Neural progenitor cell (in vitro differentiated cells): ENCODE results near the gene C1orf21. TPM values are rescaled to one million over a fixed set of nuclear protein-coding genes. Genes with fewer than 3 reads are reported as not detected.

Experiments
- DNase-seq: peaks from one replicate; pipeline ENCODE4 v3.0.0-alpha.2; 2016; ENCODE audit warnings: low spot score
- H2AFZ ChIP-seq: fragments of 200-600 bp; sonication (generic); replicated peaks from 2 replicates; pipeline ENCODE4 v1.6.1; 2016; ENCODE audit warnings: antibody characterized with exemption
- H3F3A ChIP-seq: fragments of 200-600 bp; sonication (generic); 2 replicates; pipeline ENCODE4 v1.6.1; 2016; ENCODE audit warnings: antibody characterized with exemption, low read depth
- H3K27ac ChIP-seq: fragments of 200-600 bp; sonication (generic); 2 replicates; pipeline ENCODE4 v1.5.1; 2016; ENCODE audit warnings: mild to moderate bottlenecking
- H3K27me3 ChIP-seq: fragments of 200-600 bp; sonication (generic); 2 replicates; pipeline ENCODE4 v1.6.1; 2016; ENCODE audit warnings: mild to moderate bottlenecking, moderate library complexity
- H3K36me3 ChIP-seq: fragments of 200-600 bp; sonication (generic); 2 replicates; pipeline ENCODE4 v1.5.1; 2016
- H3K4me1 ChIP-seq: fragments of 200-600 bp; sonication (generic); 2 replicates; pipeline ENCODE4 v1.6.1; 2016; ENCODE audit warnings: mixed run types
- H3K4me2 ChIP-seq: fragments of 200-600 bp; sonication (generic); 2 replicates; pipeline ENCODE4 v1.6.1; 2016
- H3K4me3 ChIP-seq: fragments of 200-600 bp; sonication (generic); 2 replicates; pipeline ENCODE4 v1.5.1; 2016
- H3K79me2 ChIP-seq: fragments of 200-600 bp; sonication (generic); 2 replicates; pipeline ENCODE4 v1.6.1; 2016; ENCODE audit warnings: low read depth
- H3K9ac ChIP-seq: fragments of 200-600 bp; sonication (generic); 2 replicates; pipeline ENCODE4 v1.6.1; 2016
- H3K9me3 ChIP-seq: fragments of 200-600 bp; sonication (generic); 2 replicates; pipeline ENCODE4 v1.5.1; 2016; ENCODE audit warnings: low read depth
- H4K20me1 ChIP-seq: fragments of 200-600 bp; sonication (generic); 2 replicates; pipeline ENCODE4 v1.6.1; 2016; ENCODE audit warnings: low read depth
- H3K27ac Mint-ChIP-seq: 3 replicates; pipeline ENCODE4 v1.8.0; 2021; ENCODE audit warnings: mixed read lengths
- H3K27me3 Mint-ChIP-seq: 2 replicates; pipeline ENCODE4 v1.8.0; 2022; ENCODE audit warnings: low read depth, mild to moderate bottlenecking, inconsistent platforms, moderate library complexity, mixed read lengths; ENCODE audit not compliant: insufficient read depth
- H3K36me3 Mint-ChIP-seq: 3 replicates; pipeline ENCODE4 v1.8.0; 2021; ENCODE audit warnings: mixed read lengths
- H3K4me1 Mint-ChIP-seq: 3 replicates; pipeline ENCODE4 v1.8.0; 2021; ENCODE audit warnings: mixed read lengths
- H3K4me3 Mint-ChIP-seq: 3 replicates; pipeline ENCODE4 v1.8.0; 2021; ENCODE audit warnings: mild to moderate bottlenecking, moderate library complexity, mixed read lengths
- H3K9me3 Mint-ChIP-seq: 3 replicates; pipeline ENCODE4 v1.8.0; 2020; ENCODE audit warnings: mixed read lengths
- EZH2 ChIP-seq: fragments of 200-600 bp; sonication (generic); IDR thresholded peaks from 2 replicates; pipeline ENCODE4 v1.6.1; 2017; ENCODE audit warnings: antibody characterized with exemption, mild to moderate bottlenecking, moderate library complexity
- EZH2phosphoT487 ChIP-seq: fragments of 200-600 bp; sonication (generic); IDR thresholded peaks from 2 replicates; pipeline ENCODE4 v1.6.1; 2017; ENCODE audit warnings: antibody characterized with exemption
- total RNA-seq: library from RNA; depleted of rRNA; stranded (reverse); fragments of >200 nt; gene quantifications from 2 replicates; pipeline ENCODE4 v1.2.3, GENCODE V29; 2015; ENCODE audit warnings: low replicate concordance
- TF ChIP-seq, protein P1 (sequence below): fragments of 200-600 bp; sonication (generic); IDR thresholded peaks from 2 replicates; pipeline ENCODE4 v1.5.1; 2017; ENCODE audit warnings: antibody characterized with exemption, mild to moderate bottlenecking

C1orf21 gene
- total RNA-seq, 1 donor from 2014 or later = 117 TPM

DNA sequence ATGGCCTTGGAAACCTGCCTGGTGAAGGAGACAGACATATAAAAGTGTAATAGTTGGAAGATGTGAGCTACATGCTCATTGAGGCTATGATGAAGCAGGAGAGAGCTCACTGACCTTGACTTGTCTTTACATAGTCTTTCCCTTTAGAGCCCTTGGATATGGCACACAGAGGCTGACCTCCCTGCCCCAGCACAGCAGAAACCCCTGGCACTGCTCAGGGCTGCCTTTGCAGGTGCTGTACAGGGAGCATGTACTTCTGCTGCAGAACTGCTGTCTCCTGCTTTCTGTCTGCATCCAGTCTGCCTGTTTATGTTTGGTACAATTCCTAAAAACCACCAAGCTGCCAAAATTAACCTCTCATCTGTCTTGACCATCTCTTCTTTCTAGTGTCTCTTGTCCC lies 80.5 kb downstream of the C1orf21 start:
- H3K9ac ChIP-seq = no peak overlapping the region
- no peaks in the 10 kb centered on the region for H3K36me3 Mint-ChIP-seq
- no peaks in the 10 kb centered on the region for H3K9me3 ChIP-seq
- H3K27ac Mint-ChIP-seq = no peak overlapping the region
- H3F3A ChIP-seq = no peaks in the 10 kb centered on the region
- DNase-seq = no peak
- H3K27ac ChIP-seq = no peak overlapping the region
- peaks cover 3% of the 10 kb centered on the region for H3K9me3 Mint-ChIP-seq
- H3K4me3 ChIP-seq = no peak overlapping the region
- TF ChIP-seq EZH2phosphoT487 = no peak
- TF ChIP-seq EZH2 = no peak
- TF ChIP-seq, protein P1, sequence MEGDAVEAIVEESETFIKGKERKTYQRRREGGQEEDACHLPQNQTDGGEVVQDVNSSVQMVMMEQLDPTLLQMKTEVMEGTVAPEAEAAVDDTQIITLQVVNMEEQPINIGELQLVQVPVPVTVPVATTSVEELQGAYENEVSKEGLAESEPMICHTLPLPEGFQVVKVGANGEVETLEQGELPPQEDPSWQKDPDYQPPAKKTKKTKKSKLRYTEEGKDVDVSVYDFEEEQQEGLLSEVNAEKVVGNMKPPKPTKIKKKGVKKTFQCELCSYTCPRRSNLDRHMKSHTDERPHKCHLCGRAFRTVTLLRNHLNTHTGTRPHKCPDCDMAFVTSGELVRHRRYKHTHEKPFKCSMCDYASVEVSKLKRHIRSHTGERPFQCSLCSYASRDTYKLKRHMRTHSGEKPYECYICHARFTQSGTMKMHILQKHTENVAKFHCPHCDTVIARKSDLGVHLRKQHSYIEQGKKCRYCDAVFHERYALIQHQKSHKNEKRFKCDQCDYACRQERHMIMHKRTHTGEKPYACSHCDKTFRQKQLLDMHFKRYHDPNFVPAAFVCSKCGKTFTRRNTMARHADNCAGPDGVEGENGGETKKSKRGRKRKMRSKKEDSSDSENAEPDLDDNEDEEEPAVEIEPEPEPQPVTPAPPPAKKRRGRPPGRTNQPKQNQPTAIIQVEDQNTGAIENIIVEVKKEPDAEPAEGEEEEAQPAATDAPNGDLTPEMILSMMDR = no peak
- H3K27me3 ChIP-seq = no peaks in the 10 kb centered on the region
- no peaks in the 10 kb centered on the region for H3K36me3 ChIP-seq
- no peak overlapping the region for H2AFZ ChIP-seq
- peaks cover 88% of the 10 kb centered on the region for H3K79me2 ChIP-seq
- H3K4me1 ChIP-seq = peaks cover 9% of the 10 kb centered on the region
- H3K4me3 Mint-ChIP-seq = no peak overlapping the region
- H4K20me1 ChIP-seq = peaks cover 27% of the 10 kb centered on the region
- peaks cover 2% of the 10 kb centered on the region for H3K27me3 Mint-ChIP-seq
- H3K4me2 ChIP-seq = no peak overlapping the region
- peaks cover 3% of the 10 kb centered on the region for H3K4me1 Mint-ChIP-seq

DNA sequence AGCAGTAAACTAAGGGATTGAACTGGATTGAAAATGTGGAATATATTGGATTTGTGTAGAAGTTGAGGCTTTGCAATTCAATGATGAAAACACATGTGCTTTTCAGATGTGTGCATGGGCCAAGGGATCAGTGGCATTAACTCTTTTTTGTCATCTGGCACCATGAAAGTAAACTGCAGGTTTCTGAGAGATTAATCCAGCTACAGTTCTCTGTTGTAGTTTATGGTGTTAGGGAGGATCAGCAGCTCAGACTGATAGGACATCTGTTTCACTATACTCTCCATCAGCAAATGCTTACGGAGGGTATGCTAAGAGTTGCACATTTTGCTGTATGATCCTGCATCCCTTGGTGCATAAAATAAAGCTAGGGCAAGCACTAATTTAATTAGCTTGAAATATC lies 82.6 kb downstream of the C1orf21 start:
- H3K4me3 ChIP-seq = no peak overlapping the region
- no peak overlapping the region for H3K27ac ChIP-seq
- H3K9ac ChIP-seq = no peak overlapping the region
- peaks cover 27% of the 10 kb centered on the region for H4K20me1 ChIP-seq
- DNase-seq = no peak
- no peak overlapping the region for H3K4me2 ChIP-seq
- peaks cover 16% of the 10 kb centered on the region for H3K9me3 Mint-ChIP-seq
- H3K4me1 Mint-ChIP-seq = peaks cover 3% of the 10 kb centered on the region
- peaks cover 92% of the 10 kb centered on the region for H3K79me2 ChIP-seq
- no peaks in the 10 kb centered on the region for H3K27me3 Mint-ChIP-seq
- peaks cover 21% of the 10 kb centered on the region for H3K4me1 ChIP-seq
- H3K27ac Mint-ChIP-seq = peak overlapping the region; percentile 58
- H3K4me3 Mint-ChIP-seq = no peak overlapping the region
- H3K27me3 ChIP-seq = no peaks in the 10 kb centered on the region
- peaks cover 4% of the 10 kb centered on the region for H3K36me3 Mint-ChIP-seq
- TF ChIP-seq EZH2phosphoT487 (no peak), EZH2 (no peak)
- TF ChIP-seq, protein P1 = no peak
- H3K9me3 ChIP-seq = no peaks in the 10 kb centered on the region
- no peaks in the 10 kb centered on the region for H3K36me3 ChIP-seq
- no peak overlapping the region for H2AFZ ChIP-seq
- no peaks in the 10 kb centered on the region for H3F3A ChIP-seq

DNA sequence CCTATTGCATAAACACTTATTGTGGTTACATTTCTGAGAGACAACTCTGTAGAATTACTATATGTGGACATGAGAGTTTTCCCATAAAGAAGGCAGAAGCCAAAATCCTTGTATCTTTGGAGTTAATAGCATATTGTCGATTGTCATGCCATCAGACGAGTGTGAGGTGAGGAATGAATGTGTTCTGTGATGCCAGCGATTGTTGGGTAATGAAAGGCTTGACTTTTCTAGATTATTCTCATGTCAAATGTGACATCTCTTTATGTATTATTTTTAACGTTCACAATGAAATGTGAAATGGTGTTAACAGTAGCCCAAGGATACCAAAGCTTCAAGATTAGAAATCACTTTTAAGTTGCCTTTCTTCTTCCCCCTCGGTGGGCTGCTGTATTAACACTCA lies 84.9 kb downstream of the C1orf21 start:
- DNase-seq = no peak
- Histone ChIP-seq H3K27ac (no peak overlapping the region), H3K4me3 (no peak overlapping the region), H3F3A (no peaks in the 10 kb centered on the region), H2AFZ (no peak overlapping the region), H3K27me3 (no peaks in the 10 kb centered on the region), H3K9ac (no peak overlapping the region), H3K4me1 (peaks cover 24% of the 10 kb centered on the region), H3K9me3 (no peaks in the 10 kb centered on the region), H3K79me2 (peaks cover 86% of the 10 kb centered on the region), H3K36me3 (no peaks in the 10 kb centered on the region), H4K20me1 (peaks cover 18% of the 10 kb centered on the region), H3K4me2 (no peak overlapping the region)
- TF ChIP-seq EZH2 (no peak), EZH2phosphoT487 (no peak)
- TF ChIP-seq, protein P1 = no peak
- no peaks in the 10 kb centered on the region for H3K27me3 Mint-ChIP-seq
- peaks cover 25% of the 10 kb centered on the region for H3K9me3 Mint-ChIP-seq
- H3K4me3 Mint-ChIP-seq = no peak overlapping the region
- peaks cover 7% of the 10 kb centered on the region for H3K36me3 Mint-ChIP-seq
- peaks cover 3% of the 10 kb centered on the region for H3K4me1 Mint-ChIP-seq
- no peak overlapping the region for H3K27ac Mint-ChIP-seq

DNA sequence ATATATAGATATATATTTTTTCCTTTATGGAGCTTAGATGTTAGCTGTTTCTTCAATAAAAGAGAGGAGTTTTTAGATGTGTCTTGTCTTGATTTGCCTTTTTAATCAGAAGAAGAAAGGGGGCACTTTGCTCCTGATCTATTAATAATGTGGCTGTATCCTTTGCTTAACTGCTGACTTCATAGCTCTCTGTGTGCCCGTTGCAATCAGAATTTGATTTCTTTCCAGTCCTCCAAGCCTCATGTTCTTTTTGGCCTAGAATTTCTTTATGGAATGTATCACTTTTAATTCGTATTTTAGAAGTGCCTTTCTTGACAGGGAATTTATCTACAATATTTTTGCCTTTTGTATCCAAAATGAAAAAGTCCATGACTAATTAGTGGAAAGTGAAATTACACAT lies 85.3 kb downstream of the C1orf21 start:
- H3K79me2 ChIP-seq = peaks cover 83% of the 10 kb centered on the region
- no peaks in the 10 kb centered on the region for H3K27me3 ChIP-seq
- no peak overlapping the region for H3K27ac Mint-ChIP-seq
- DNase-seq = no peak
- peaks cover 25% of the 10 kb centered on the region for H3K9me3 Mint-ChIP-seq
- no peak overlapping the region for H2AFZ ChIP-seq
- H3K4me1 ChIP-seq = peaks cover 24% of the 10 kb centered on the region
- H3K27me3 Mint-ChIP-seq = no peaks in the 10 kb centered on the region
- no peak overlapping the region for H3K9ac ChIP-seq
- no peak overlapping the region for H3K27ac ChIP-seq
- H3K4me3 Mint-ChIP-seq = no peak overlapping the region
- H3K9me3 ChIP-seq = no peaks in the 10 kb centered on the region
- peaks cover 9% of the 10 kb centered on the region for H3K36me3 Mint-ChIP-seq
- no peaks in the 10 kb centered on the region for H3F3A ChIP-seq
- TF ChIP-seq EZH2phosphoT487 = no peak
- TF ChIP-seq, protein P1 = no peak
- no peak overlapping the region for H3K4me3 ChIP-seq
- peaks cover 14% of the 10 kb centered on the region for H4K20me1 ChIP-seq
- H3K4me1 Mint-ChIP-seq = peaks cover 3% of the 10 kb centered on the region
- H3K36me3 ChIP-seq = no peaks in the 10 kb centered on the region
- no peak overlapping the region for H3K4me2 ChIP-seq
